Measurements from ENCODE around the gene GPATCH2L.

DNA sequence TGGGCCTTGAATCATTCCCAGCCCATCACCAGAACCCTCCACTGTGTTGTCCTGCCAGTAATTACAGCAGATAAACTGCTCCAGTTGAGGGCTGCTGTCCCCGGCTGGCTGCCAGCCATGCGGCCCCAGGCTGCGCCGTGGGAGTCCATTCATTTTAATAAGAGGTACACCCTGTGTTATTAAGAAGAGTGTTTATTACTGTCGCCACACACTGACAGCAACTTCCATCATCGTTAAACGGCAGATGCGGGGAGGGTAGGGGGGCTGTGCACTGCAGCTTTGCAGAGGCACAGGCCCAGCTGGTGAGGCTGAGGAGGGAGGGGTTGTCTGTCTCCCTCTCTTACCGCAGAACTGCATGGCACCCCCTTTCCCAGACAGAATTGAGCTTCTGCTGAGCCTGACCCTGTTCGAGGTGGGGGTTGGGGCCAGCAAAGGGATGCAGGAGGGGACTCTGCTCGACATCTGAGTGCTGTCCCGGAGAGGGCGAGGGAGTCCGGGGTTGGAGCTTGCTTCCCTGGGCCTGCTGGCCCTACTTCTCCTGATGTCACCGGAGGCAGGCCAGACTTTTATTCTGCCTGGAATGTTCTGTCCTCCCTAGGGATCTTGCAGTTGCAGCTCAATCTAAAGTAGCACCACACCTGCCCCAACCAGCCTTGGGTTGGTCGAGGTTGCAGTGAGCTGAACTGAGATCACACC, 33.8 kb upstream of the GPATCH2L start:
- TF ChIP-seq POLR2A (IDR thresholded peaks at IDR 0.05; ENCODE audit: low read depth, low read length) (no peak), TAF1 (IDR thresholded peaks at IDR 0.05; ENCODE audit: borderline replicate concordance, low read depth, low read length) (no peak), POLR2AphosphoS5 (IDR thresholded peaks at IDR 0.05; ENCODE audit: low read depth, low read length) (no peak)

Measured in GM12892 (cell line).